Measurements from ENCODE around the gene P3H1.
A peak's percentile ranks its signal among the peaks of the same experiment; 100 is the strongest.
"Not testable (repeated sequence)": the region's sequence is repeated elsewhere in the genome, so short reads cannot be mapped to it uniquely, and the experiment has no call there.

P3H1 gene

GRCh38 chr1:42751511-42752070, 15.2 kb downstream of the P3H1 start:
- H3K4me1 ChIP-seq (ENCODE audit: control insufficient read depth, low read depth, low read length); H2BK120ac ChIP-seq (ENCODE audit: low read depth, low read length); H2AK5ac ChIP-seq (ENCODE audit: low read length); H2BK5ac ChIP-seq (ENCODE audit: low read length); H4K5ac ChIP-seq (ENCODE audit: low read length); H3K4ac ChIP-seq (ENCODE audit: low read depth, low read length); H3K9ac ChIP-seq (ENCODE audit: low read length); H2BK15ac ChIP-seq (replicated peaks; ENCODE audit: low read depth); H3K4me2 ChIP-seq (ENCODE audit: low read length); H3K56ac ChIP-seq (ENCODE audit: low read length); H3K23ac ChIP-seq (ENCODE audit: low read length); H3K79me2 ChIP-seq (ENCODE audit: control insufficient read depth, insufficient read depth, low read length); H3K79me1 ChIP-seq (ENCODE audit: low read length); H4K8ac ChIP-seq (ENCODE audit: low read depth, low read length); H3K27me3 ChIP-seq (ENCODE audit: insufficient read depth, low read length, poor library complexity); H3K27ac ChIP-seq (ENCODE audit: low read depth, low read length); H3K18ac ChIP-seq (ENCODE audit: low read length); DNase-seq: not testable (repeated sequence)
- WGBS (ENCODE audit: extremely low coverage, insufficient coverage, low lambda C conversion rate): no CpG with 5 or more reads among the region's 8 CpGs
- H3K4me3 ChIP-seq (ENCODE audit: low read length): peak overlapping the region; percentile 8
- H3K36me3 ChIP-seq (ENCODE audit: control insufficient read depth, insufficient read depth, low read length): peaks cover 23% of the 10 kb centered on the region

- DNase-seq: no peak
- no peak overlapping the region for H4K8ac ChIP-seq (ENCODE audit: low read depth, low read length)
- H3K36me3 ChIP-seq (ENCODE audit: control insufficient read depth, insufficient read depth, low read length): peaks cover 23% of the 10 kb centered on the region
- H3K79me2 ChIP-seq (ENCODE audit: control insufficient read depth, insufficient read depth, low read length): no peaks in the 10 kb centered on the region
- H3K27ac ChIP-seq (ENCODE audit: low read depth, low read length): no peak overlapping the region
- no peak overlapping the region for H2BK15ac ChIP-seq (replicated peaks; ENCODE audit: low read depth)
- no peaks in the 10 kb centered on the region for H3K4me1 ChIP-seq (ENCODE audit: control insufficient read depth, low read depth, low read length)
- H3K4me2 ChIP-seq (ENCODE audit: low read length): no peak overlapping the region
- H3K4ac ChIP-seq (ENCODE audit: low read depth, low read length): no peak overlapping the region
- no peak overlapping the region for H2BK5ac ChIP-seq (ENCODE audit: low read length)
- WGBS (ENCODE audit: extremely low coverage, insufficient coverage, low lambda C conversion rate): no CpG with 5 or more reads among the region's 12 CpGs
- H3K27me3 ChIP-seq (ENCODE audit: insufficient read depth, low read length, poor library complexity): no peaks in the 10 kb centered on the region
- H3K56ac ChIP-seq (ENCODE audit: low read length): no peak overlapping the region
- no peak overlapping the region for H3K18ac ChIP-seq (ENCODE audit: low read length)
- H3K23ac ChIP-seq (ENCODE audit: low read length): no peak overlapping the region
- H4K5ac ChIP-seq (ENCODE audit: low read length): no peak overlapping the region
- no peak overlapping the region for H2BK120ac ChIP-seq (ENCODE audit: low read depth, low read length)
- no peak overlapping the region for H3K9ac ChIP-seq (ENCODE audit: low read length)
- H3K4me3 ChIP-seq (ENCODE audit: low read length): no peak overlapping the region
- H2AK5ac ChIP-seq (ENCODE audit: low read length): no peak overlapping the region
- no peaks in the 10 kb centered on the region for H3K79me1 ChIP-seq (ENCODE audit: low read length)
These were observed 16.8 kb downstream of the P3H1 start for GRCh38 chr1:42750041-42750440.

GRCh38 chr1:42748461-42749410, 18.1 kb downstream of the P3H1 start:
- Histone ChIP-seq H3K4me1 (ENCODE audit: control insufficient read depth, low read depth, low read length) (no peaks in the 10 kb centered on the region), H3K79me2 (ENCODE audit: control insufficient read depth, insufficient read depth, low read length) (no peaks in the 10 kb centered on the region), H4K5ac (ENCODE audit: low read length) (no peak overlapping the region), H3K9ac (ENCODE audit: low read length) (no peak overlapping the region), H3K56ac (ENCODE audit: low read length) (no peak overlapping the region), H3K23ac (ENCODE audit: low read length) (no peak overlapping the region), H3K36me3 (ENCODE audit: control insufficient read depth, insufficient read depth, low read length) (peaks cover 13% of the 10 kb centered on the region), H3K27me3 (ENCODE audit: insufficient read depth, low read length, poor library complexity) (no peaks in the 10 kb centered on the region), H2AK5ac (ENCODE audit: low read length) (no peak overlapping the region), H3K4me2 (ENCODE audit: low read length) (no peak overlapping the region), H2BK5ac (ENCODE audit: low read length) (no peak overlapping the region), H4K8ac (ENCODE audit: low read depth, low read length) (no peak overlapping the region), H3K4me3 (ENCODE audit: low read length) (no peak overlapping the region), H2BK120ac (ENCODE audit: low read depth, low read length) (no peak overlapping the region), H3K18ac (ENCODE audit: low read length) (no peak overlapping the region), H2BK15ac (replicated peaks; ENCODE audit: low read depth) (no peak overlapping the region), H3K27ac (ENCODE audit: low read depth, low read length) (no peak overlapping the region), H3K4ac (ENCODE audit: low read depth, low read length) (no peak overlapping the region), H3K79me1 (ENCODE audit: low read length) (no peaks in the 10 kb centered on the region)
- no peak for DNase-seq
- WGBS (ENCODE audit: extremely low coverage, insufficient coverage, low lambda C conversion rate): no CpG with 5 or more reads among the region's 14 CpGs

GRCh38 chr1:42748021-42748420, 18.8 kb downstream of the P3H1 start:
- Histone ChIP-seq H4K8ac (ENCODE audit: low read depth, low read length) (no peak overlapping the region), H3K56ac (ENCODE audit: low read length) (no peak overlapping the region), H3K23ac (ENCODE audit: low read length) (no peak overlapping the region), H3K79me1 (ENCODE audit: low read length) (no peaks in the 10 kb centered on the region), H3K27ac (ENCODE audit: low read depth, low read length) (no peak overlapping the region), H3K4me1 (ENCODE audit: control insufficient read depth, low read depth, low read length) (no peaks in the 10 kb centered on the region), H3K4me3 (ENCODE audit: low read length) (no peak overlapping the region), H2AK5ac (ENCODE audit: low read length) (no peak overlapping the region), H2BK15ac (replicated peaks; ENCODE audit: low read depth) (no peak overlapping the region), H4K5ac (ENCODE audit: low read length) (no peak overlapping the region), H3K36me3 (ENCODE audit: control insufficient read depth, insufficient read depth, low read length) (peaks cover 13% of the 10 kb centered on the region), H3K9ac (ENCODE audit: low read length) (no peak overlapping the region), H3K4ac (ENCODE audit: low read depth, low read length) (no peak overlapping the region), H3K4me2 (ENCODE audit: low read length) (no peak overlapping the region), H3K79me2 (ENCODE audit: control insufficient read depth, insufficient read depth, low read length) (no peaks in the 10 kb centered on the region), H2BK120ac (ENCODE audit: low read depth, low read length) (no peak overlapping the region), H2BK5ac (ENCODE audit: low read length) (no peak overlapping the region), H3K27me3 (ENCODE audit: insufficient read depth, low read length, poor library complexity) (no peaks in the 10 kb centered on the region), H3K18ac (ENCODE audit: low read length) (no peak overlapping the region)
- no peak for DNase-seq
- WGBS (ENCODE audit: extremely low coverage, insufficient coverage, low lambda C conversion rate): no CpG with 5 or more reads among the region's 10 CpGs

- peak; percentile 57 for DNase-seq
- H3K23ac ChIP-seq (ENCODE audit: low read length): no peak overlapping the region
- H3K27ac ChIP-seq (ENCODE audit: low read depth, low read length): no peak overlapping the region
- no peak overlapping the region for H4K5ac ChIP-seq (ENCODE audit: low read length)
- no peak overlapping the region for H3K9ac ChIP-seq (ENCODE audit: low read length)
- H3K79me2 ChIP-seq (ENCODE audit: control insufficient read depth, insufficient read depth, low read length): no peaks in the 10 kb centered on the region
- no peak overlapping the region for H3K56ac ChIP-seq (ENCODE audit: low read length)
- H3K4me1 ChIP-seq (ENCODE audit: control insufficient read depth, low read depth, low read length): no peaks in the 10 kb centered on the region
- H3K4me2 ChIP-seq (ENCODE audit: low read length): no peak overlapping the region
- H3K36me3 ChIP-seq (ENCODE audit: control insufficient read depth, insufficient read depth, low read length): peaks cover 6% of the 10 kb centered on the region
- H3K18ac ChIP-seq (ENCODE audit: low read length): no peak overlapping the region
- no peak overlapping the region for H2BK120ac ChIP-seq (ENCODE audit: low read depth, low read length)
- H3K79me1 ChIP-seq (ENCODE audit: low read length): no peaks in the 10 kb centered on the region
- no peak overlapping the region for H4K8ac ChIP-seq (ENCODE audit: low read depth, low read length)
- no peak overlapping the region for H2BK15ac ChIP-seq (replicated peaks; ENCODE audit: low read depth)
- H2BK5ac ChIP-seq (ENCODE audit: low read length): no peak overlapping the region
- H3K4ac ChIP-seq (ENCODE audit: low read depth, low read length): no peak overlapping the region
- WGBS (ENCODE audit: extremely low coverage, insufficient coverage, low lambda C conversion rate): no CpG with 5 or more reads among the region's 14 CpGs
- H3K27me3 ChIP-seq (ENCODE audit: insufficient read depth, low read length, poor library complexity): no peaks in the 10 kb centered on the region
- no peak overlapping the region for H3K4me3 ChIP-seq (ENCODE audit: low read length)
- no peak overlapping the region for H2AK5ac ChIP-seq (ENCODE audit: low read length)
These were observed 19.7 kb downstream of the P3H1 start for GRCh38 chr1:42747125-42747524.

Data from mesendoderm (in vitro differentiated cells).